Heart left ventricle (tissue), 13 donors: ENCODE data around the gene ACIN1.

Experiments
- POLR2A ChIP-seq, 2 donors: fragments of 450-650 bp; IDR thresholded peaks; one replicate each; pipeline ENCODE4 v1.6.1; 2017; ENCODE audit warnings: antibody characterized with exemption in 2 of 2, mild to moderate bottlenecking in 2 of 2, moderate library complexity in 2 of 2
- TF ChIP-seq, protein P1 (sequence below), 12 donors: fragments of 200-600 bp; sonication (generic) in 4 of 12; IDR thresholded peaks; one replicate each; pipeline versions ENCODE4 v1.5.0 to v1.8.0; 2018 to 2022; ENCODE audit warnings: antibody characterized with exemption in 12 of 12, mild to moderate bottlenecking in 5 of 12
- donor health status: ischemic (EF 13 %, LVEDD 7.1; RV severe dilation, severe dysfunction).
- donor health status: DM: no; HTN: yes; CAD: no.
- donor health status: DM: no; HTN: no; CAD: no.
- donor health status: ischemic (EF 25% LVEDD 6.9; RV normal size, moderate dysfunction).
- donor health status: ischemic (EF 25% LVEDD 5.7; RV mildly dilated, moderate dysfunction).
- donor health status: ischemic (EF 35%, LVEDD 5.7; RV mildly dilated, moderate dysfunction).
- donor health status: nonischemic (EF 11% LVEDD 7.7; RV severe dilation, severe dysfunction).
- donor health status: DM: yes; HTN: yes; CAD: no.
- donor health status: PGD.
- donor health status: ischemic (EF 29% LVEDD 5.4; RV normal size, mild dysfunction).
- donor health status: nonischemic (EF 23%, LVEDD 6.1; RV moderate dilation, normal function).

DNA sequence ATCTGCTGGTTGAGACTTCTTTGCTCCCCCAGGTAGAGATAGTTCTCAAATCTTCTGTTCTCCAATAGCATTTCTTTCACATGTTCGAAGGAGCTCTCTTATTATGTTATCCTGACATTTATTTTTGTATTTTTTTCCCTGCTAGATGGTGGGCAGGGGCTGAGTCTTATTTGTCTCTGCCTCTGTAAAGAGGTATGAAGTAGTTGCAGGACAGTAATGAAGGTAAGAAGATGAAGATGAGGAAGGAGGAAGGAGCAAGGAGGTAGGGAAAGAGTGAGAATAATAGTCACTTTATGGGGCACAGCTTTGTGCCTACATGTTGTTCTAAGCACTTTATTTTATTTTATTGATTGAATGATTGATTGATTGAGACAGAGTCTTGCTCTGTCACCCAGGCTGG, 14.8 kb upstream of the ACIN1 start:
- TF ChIP-seq, protein P1, sequence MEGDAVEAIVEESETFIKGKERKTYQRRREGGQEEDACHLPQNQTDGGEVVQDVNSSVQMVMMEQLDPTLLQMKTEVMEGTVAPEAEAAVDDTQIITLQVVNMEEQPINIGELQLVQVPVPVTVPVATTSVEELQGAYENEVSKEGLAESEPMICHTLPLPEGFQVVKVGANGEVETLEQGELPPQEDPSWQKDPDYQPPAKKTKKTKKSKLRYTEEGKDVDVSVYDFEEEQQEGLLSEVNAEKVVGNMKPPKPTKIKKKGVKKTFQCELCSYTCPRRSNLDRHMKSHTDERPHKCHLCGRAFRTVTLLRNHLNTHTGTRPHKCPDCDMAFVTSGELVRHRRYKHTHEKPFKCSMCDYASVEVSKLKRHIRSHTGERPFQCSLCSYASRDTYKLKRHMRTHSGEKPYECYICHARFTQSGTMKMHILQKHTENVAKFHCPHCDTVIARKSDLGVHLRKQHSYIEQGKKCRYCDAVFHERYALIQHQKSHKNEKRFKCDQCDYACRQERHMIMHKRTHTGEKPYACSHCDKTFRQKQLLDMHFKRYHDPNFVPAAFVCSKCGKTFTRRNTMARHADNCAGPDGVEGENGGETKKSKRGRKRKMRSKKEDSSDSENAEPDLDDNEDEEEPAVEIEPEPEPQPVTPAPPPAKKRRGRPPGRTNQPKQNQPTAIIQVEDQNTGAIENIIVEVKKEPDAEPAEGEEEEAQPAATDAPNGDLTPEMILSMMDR (IDR thresholded peaks at IDR 0.05): no peak
- no peak for TF ChIP-seq POLR2A (IDR thresholded peaks at IDR 0.05)
